HepG2 (cell line): Measurements from ENCODE around the gene ASPRV1. TPM values are rescaled to one million over a fixed set of nuclear protein-coding genes. Genes with fewer than 3 reads are reported as not detected.

Source experiments
- BHLHE40 ChIP-seq: IDR thresholded peaks from 2 replicates; pipeline ENCODE4 v1.6.1; 2011; ENCODE audit warnings: low read length, improper control_type of control experiment
- CREB1 ChIP-seq, 2 experiments: fragments of 450-650 bp in 1 of 2; IDR thresholded peaks; 2 replicates each; pipeline ENCODE4 v1.6.1; 2016 to 2017; ENCODE audit warnings: control low read depth in 1 of 2, mild to moderate bottlenecking in 1 of 2, missing compliant biosample characterization in 1 of 2, missing genetic modification characterization in 1 of 2
- FOXK2 ChIP-seq: fragments of 450-650 bp; IDR thresholded peaks from 2 replicates; pipeline ENCODE4 v1.6.1; 2016
- HNRNPK ChIP-seq: fragments of 200-400 bp; formaldehyde crosslinking; IDR thresholded peaks from 2 replicates; pipeline ENCODE4 v1.6.1; 2018; ENCODE audit warnings: low read length, low read depth, moderate library complexity, mild to moderate bottlenecking; ENCODE audit not compliant: poor library complexity, severe bottlenecking
- KDM1A ChIP-seq: IDR thresholded peaks from 2 replicates; pipeline ENCODE4 v1.6.1; 2016; ENCODE audit warnings: missing compliant biosample characterization
- KDM5B ChIP-seq: sonication (generic); formaldehyde crosslinking; IDR thresholded peaks from 2 replicates; pipeline ENCODE4 v1.4.0; 2020; ENCODE audit warnings: missing genetic modification reagents, mild to moderate bottlenecking, borderline replicate concordance
- NFIB ChIP-seq: sonication (generic); formaldehyde crosslinking; IDR thresholded peaks from 2 replicates; pipeline ENCODE4 v1.9.0; 2021; ENCODE audit warnings: missing genetic modification reagents, mild to moderate bottlenecking, borderline replicate concordance
- NR2F1 ChIP-seq, 2 experiments: fragments of 450-650 bp in 1 of 2; formaldehyde crosslinking in 1 of 2; IDR thresholded peaks; 2 replicates each; pipeline versions ENCODE4 v1.5.0 to v1.6.1; 2016 to 2020; ENCODE audit warnings: mild to moderate bottlenecking in 1 of 2, missing compliant biosample characterization in 1 of 2, missing genetic modification reagents in 1 of 2, moderate library complexity in 1 of 2
- PAWR ChIP-seq: sonication (generic); formaldehyde crosslinking; IDR thresholded peaks from 2 replicates; pipeline ENCODE4 v1.4.0; 2020; ENCODE audit warnings: missing genetic modification reagents, mild to moderate bottlenecking, borderline replicate concordance
- PHF21A ChIP-seq: sonication (generic); formaldehyde crosslinking; IDR thresholded peaks from 2 replicates; pipeline ENCODE4 v1.5.0; 2020; ENCODE audit warnings: mild to moderate bottlenecking, missing genetic modification reagents
- PPARG ChIP-seq: conservative IDR thresholded peaks from 2 replicates; pipeline ENCODE4 v1.6.1; 2016; ENCODE audit warnings: missing biosample characterization, missing genetic modification reagents
- SMAD3 ChIP-seq: sonication (generic); formaldehyde crosslinking; IDR thresholded peaks from 2 replicates; pipeline ENCODE4 v1.4.0; 2020; ENCODE audit warnings: missing genetic modification reagents
- THAP11 ChIP-seq: IDR thresholded peaks from 2 replicates; pipeline ENCODE4 v1.6.1; 2016; ENCODE audit warnings: missing biosample characterization, missing genetic modification reagents
- TRIM24 ChIP-seq: sonication (generic); formaldehyde crosslinking; IDR thresholded peaks from 2 replicates; pipeline ENCODE4 v1.8.0; 2022; ENCODE audit warnings: mild to moderate bottlenecking, missing genetic modification reagents
- ZFP1 ChIP-seq: IDR thresholded peaks from 2 replicates; pipeline ENCODE4 v1.6.1; 2016
- ZMYM2 ChIP-seq: sonication (generic); formaldehyde crosslinking; IDR thresholded peaks from 2 replicates; pipeline ENCODE4 v1.8.0; 2022; ENCODE audit warnings: mild to moderate bottlenecking, missing genetic modification reagents
- ZNF256 ChIP-seq: sonication (generic); formaldehyde crosslinking; conservative IDR thresholded peaks from 2 replicates; pipeline ENCODE4 v1.4.0; 2020; ENCODE audit warnings: missing genetic modification reagents
- ZNF274 ChIP-seq: sonication (generic); formaldehyde crosslinking; IDR thresholded peaks from 2 replicates; pipeline ENCODE4 v1.5.1; 2020; ENCODE audit warnings: mild to moderate bottlenecking, missing genetic modification reagents
- ZNF431 ChIP-seq: sonication (generic); formaldehyde crosslinking; IDR thresholded peaks from 2 replicates; pipeline ENCODE4 v1.9.0; 2022; ENCODE audit warnings: missing genetic modification reagents, low read depth, mild to moderate bottlenecking, borderline replicate concordance
- ZNF569 ChIP-seq: sonication (generic); formaldehyde crosslinking; IDR thresholded peaks from 2 replicates; pipeline ENCODE4 v1.5.0; 2020; ENCODE audit warnings: mild to moderate bottlenecking, missing genetic modification reagents, moderate library complexity, borderline replicate concordance
- ZNF570 ChIP-seq: sonication (generic); formaldehyde crosslinking; IDR thresholded peaks from 2 replicates; pipeline ENCODE4 v1.4.0; 2020; ENCODE audit warnings: mild to moderate bottlenecking, missing genetic modification reagents, borderline replicate concordance
- polyA plus RNA-seq, 8 experiments: library from polyadenylated mRNA; depleted of rRNA in 3 of 8; stranded (reverse) in 7 of 8; unstranded in 1 of 8; fragments of >200 nt; fragmentation: Illumina TruSeq in 4 of 8; extraction: Trizol in 4 of 8; gene quantifications; 2 replicates each; pipeline versions ENCODE4 v1.2.1 to v1.2.3, GENCODE V29; 2011 to 2016; ENCODE audit warnings: low read depth in 4 of 8, missing spikeins in 1 of 8, mixed read lengths in 1 of 8; ENCODE audit not compliant: insufficient read depth in 1 of 8
- total RNA-seq, 5 experiments: library from RNA; depleted of rRNA; stranded (reverse); fragments of >200 nt; fragmentation: Illumina TruSeq; extraction: Trizol; gene quantifications; 2 replicates each; pipeline ENCODE4 v1.2.3, GENCODE V29; 2016; ENCODE audit warnings: low read depth in 1 of 5
- TF ChIP-seq, protein P1 (sequence below): IDR thresholded peaks from 2 replicates; pipeline ENCODE4 v1.6.1; 2016; ENCODE audit warnings: low read depth
- TF ChIP-seq, protein P2 (sequence below): sonication (generic); formaldehyde crosslinking; IDR thresholded peaks from 2 replicates; pipeline ENCODE4 v1.5.1; 2020; ENCODE audit warnings: mild to moderate bottlenecking, missing genetic modification reagents, moderate library complexity
- TF ChIP-seq, protein P3 (sequence below): sonication (generic); formaldehyde crosslinking; IDR thresholded peaks from 2 replicates; pipeline ENCODE4 v1.5.1; 2020; ENCODE audit warnings: missing genetic modification reagents, mild to moderate bottlenecking, borderline replicate concordance
- TF ChIP-seq, protein P4 (sequence below): sonication (generic); formaldehyde crosslinking; IDR thresholded peaks from 2 replicates; pipeline ENCODE4 v1.5.0; 2020; ENCODE audit warnings: missing genetic modification reagents

The ASPRV1 gene
- total and polyA plus RNA-seq, 2 of the 13 experiments (the other 11 are each of a cell fraction or from before 2014, with no cell fraction given): 0.40 to 0.48 TPM

DNA sequence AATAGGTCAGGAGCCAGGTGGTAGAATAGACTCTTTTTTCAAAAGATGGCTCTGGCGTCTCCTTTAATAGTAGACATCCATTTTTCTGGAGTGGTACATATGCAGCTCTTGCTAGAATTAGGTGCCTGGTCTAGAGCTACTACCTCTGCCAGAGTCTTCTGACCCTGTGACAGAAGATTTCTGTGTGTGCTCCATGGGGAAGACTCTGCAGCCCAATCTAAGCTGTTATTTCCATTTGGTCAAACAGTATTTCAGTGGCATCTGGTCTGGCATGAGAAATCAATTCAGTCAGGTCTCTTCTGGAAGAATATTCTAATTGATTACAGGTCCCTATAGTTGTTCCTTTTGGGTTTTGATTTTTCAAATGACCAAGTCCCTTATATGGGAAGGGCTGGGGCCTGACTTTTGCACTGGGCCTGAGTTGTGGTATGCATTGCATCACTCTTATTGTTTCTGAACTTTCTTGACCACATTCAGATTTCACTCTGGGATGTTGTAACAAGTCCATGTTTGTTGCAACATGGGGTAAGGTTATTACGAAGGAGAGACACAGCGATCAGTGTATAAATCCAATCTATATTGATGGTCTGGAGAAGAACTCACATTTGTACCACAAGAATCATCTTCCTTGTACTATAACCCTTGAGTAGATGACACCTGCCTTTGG, 34.4 kb downstream of the ASPRV1 start (continued):
- TF ChIP-seq BHLHE40: no peak
- TF ChIP-seq KDM5B (CRISPR knock-in tag): no peak
- no peak for TF ChIP-seq ZMYM2 (CRISPR knock-in tag)
- TF ChIP-seq PPARG (CRISPR knock-in tag): 0 out of 2 replicates have a peak, but pooled peaks have one; percentile 17
- TF ChIP-seq ZNF569 (CRISPR knock-in tag): no peak
- peak; percentile 74 for TF ChIP-seq SMAD3
- TF ChIP-seq CREB1 (IDR thresholded peaks at IDR 0.05): 0 out of 2 replicates have a peak, but pooled peaks have one; percentile 1
- TF ChIP-seq CREB1 (CRISPR knock-in tag; IDR thresholded peaks at IDR 0.05): peak; percentile 63
- TF ChIP-seq THAP11: peak; percentile 80
- no peak for TF ChIP-seq ZNF431 (CRISPR knock-in tag)
- TF ChIP-seq, protein P1, sequence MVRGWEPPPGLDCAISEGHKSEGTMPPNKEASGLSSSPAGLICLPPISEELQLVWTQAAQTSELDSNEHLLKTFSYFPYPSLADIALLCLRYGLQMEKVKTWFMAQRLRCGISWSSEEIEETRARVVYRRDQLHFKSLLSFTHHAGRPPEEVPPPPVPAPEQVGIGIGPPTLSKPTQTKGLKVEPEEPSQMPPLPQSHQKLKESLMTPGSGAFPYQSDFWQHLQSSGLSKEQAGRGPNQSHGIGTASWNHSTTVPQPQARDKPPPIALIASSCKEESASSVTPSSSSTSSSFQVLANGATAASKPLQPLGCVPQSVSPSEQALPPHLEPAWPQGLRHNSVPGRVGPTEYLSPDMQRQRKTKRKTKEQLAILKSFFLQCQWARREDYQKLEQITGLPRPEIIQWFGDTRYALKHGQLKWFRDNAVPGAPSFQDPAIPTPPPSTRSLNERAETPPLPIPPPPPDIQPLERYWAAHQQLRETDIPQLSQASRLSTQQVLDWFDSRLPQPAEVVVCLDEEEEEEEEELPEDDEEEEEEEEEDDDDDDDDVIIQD: 0 out of 2 replicates have a peak, but pooled peaks have one; percentile 61
- no peak for TF ChIP-seq NFIB (CRISPR knock-in tag)
- peak; percentile 18 to 38; a peak in 1 of 4 replicates for TF ChIP-seq NR2F1 (CRISPR knock-in tag; IDR thresholded peaks at IDR 0.05)
- peak; percentile 51; the same call in 1 of the 2 replicates for TF ChIP-seq KDM1A (CRISPR knock-in tag)
- TF ChIP-seq TRIM24: peak; percentile 78
- TF ChIP-seq, protein P2, sequence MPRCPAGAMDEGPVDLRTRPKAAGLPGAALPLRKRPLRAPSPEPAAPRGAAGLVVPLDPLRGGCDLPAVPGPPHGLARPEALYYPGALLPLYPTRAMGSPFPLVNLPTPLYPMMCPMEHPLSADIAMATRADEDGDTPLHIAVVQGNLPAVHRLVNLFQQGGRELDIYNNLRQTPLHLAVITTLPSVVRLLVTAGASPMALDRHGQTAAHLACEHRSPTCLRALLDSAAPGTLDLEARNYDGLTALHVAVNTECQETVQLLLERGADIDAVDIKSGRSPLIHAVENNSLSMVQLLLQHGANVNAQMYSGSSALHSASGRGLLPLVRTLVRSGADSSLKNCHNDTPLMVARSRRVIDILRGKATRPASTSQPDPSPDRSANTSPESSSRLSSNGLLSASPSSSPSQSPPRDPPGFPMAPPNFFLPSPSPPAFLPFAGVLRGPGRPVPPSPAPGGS (CRISPR knock-in tag): no peak
- peak; percentile 59; the same call in 1 of the 2 replicates for TF ChIP-seq ZFP1 (CRISPR knock-in tag)
- TF ChIP-seq ZNF274 (CRISPR knock-in tag): no peak
- TF ChIP-seq PAWR (CRISPR knock-in tag): no peak
- no peak for TF ChIP-seq ZNF570 (CRISPR knock-in tag)
- TF ChIP-seq ZNF256 (CRISPR knock-in tag): no peak
- TF ChIP-seq PHF21A: no peak; the same call in 1 of the 2 replicates
- TF ChIP-seq, protein P3, sequence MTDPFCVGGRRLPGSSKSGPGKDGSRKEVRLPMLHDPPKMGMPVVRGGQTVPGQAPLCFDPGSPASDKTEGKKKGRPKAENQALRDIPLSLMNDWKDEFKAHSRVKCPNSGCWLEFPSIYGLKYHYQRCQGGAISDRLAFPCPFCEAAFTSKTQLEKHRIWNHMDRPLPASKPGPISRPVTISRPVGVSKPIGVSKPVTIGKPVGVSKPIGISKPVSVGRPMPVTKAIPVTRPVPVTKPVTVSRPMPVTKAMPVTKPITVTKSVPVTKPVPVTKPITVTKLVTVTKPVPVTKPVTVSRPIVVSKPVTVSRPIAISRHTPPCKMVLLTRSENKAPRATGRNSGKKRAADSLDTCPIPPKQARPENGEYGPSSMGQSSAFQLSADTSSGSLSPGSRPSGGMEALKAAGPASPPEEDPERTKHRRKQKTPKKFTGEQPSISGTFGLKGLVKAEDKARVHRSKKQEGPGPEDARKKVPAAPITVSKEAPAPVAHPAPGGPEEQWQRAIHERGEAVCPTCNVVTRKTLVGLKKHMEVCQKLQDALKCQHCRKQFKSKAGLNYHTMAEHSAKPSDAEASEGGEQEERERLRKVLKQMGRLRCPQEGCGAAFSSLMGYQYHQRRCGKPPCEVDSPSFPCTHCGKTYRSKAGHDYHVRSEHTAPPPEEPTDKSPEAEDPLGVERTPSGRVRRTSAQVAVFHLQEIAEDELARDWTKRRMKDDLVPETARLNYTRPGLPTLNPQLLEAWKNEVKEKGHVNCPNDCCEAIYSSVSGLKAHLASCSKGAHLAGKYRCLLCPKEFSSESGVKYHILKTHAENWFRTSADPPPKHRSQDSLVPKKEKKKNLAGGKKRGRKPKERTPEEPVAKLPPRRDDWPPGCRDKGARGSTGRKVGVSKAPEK (CRISPR knock-in tag): no peak
- TF ChIP-seq, protein P4, sequence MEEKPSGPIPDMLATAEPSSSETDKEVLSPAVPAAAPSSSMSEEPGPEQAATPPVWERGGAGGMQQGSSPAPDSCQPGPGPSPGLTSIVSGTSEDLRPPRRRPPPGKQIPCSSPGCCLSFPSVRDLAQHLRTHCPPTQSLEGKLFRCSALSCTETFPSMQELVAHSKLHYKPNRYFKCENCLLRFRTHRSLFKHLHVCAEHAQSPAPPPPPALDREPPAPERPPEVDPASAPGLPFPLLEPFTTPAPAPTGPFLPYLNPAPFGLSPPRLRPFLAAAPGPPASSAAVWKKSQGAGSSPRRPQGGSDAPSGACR: peak; percentile 40; the same call in 1 of the 2 replicates
- TF ChIP-seq HNRNPK: no peak
- TF ChIP-seq FOXK2: peak; percentile 32; the same call in 1 of the 2 replicates
